HCT116 (cell line): ENCODE results near the gene SAE1. TPM values are rescaled to one million over a fixed set of nuclear protein-coding genes. Genes with fewer than 3 reads are reported as not detected.

Experiments used
- ATAC-seq: fragments of 200-7000 bp; cut with Tn5 transposase; 2 replicates; pipeline ENCODE4 v1.9.1; 2020; ENCODE audit warnings: mild to moderate bottlenecking, moderate library complexity
- BruUV-seq: library from RNA; stranded (reverse); fragments of 400-500 nt; replicated peaks from 2 replicates; lab custom pipeline; 2021; lab: Mats Ljungman, UMichigan
- CTCF ChIA-PET: fragments of 300-600 bp; sonication (Branson Sonifier 250); formaldehyde crosslinking; loops from one replicate; lab custom pipeline; 2021; ENCODE audit warnings: antibody characterized with exemption; lab: Charles Lee
- POLR2A ChIA-PET: fragments of 300-600, 350-600 bp; sonication (Branson Sonifier 250); formaldehyde crosslinking; loops from one replicate; lab custom pipeline; 2021; ENCODE audit warnings: antibody characterized with exemption; lab: Charles Lee
- RAD21 ChIA-PET, 2 experiments: fragments of 300-600 bp; sonication (Branson Sonifier 250); formaldehyde crosslinking; loops; one replicate each; lab custom pipeline; 2023; ENCODE audit warnings: low total read pairs in 2 of 2; ENCODE audit not compliant: uncharacterized antibody in 2 of 2, unreplicated experiment in 2 of 2, low non-redundant PET in 1 of 2; lab: Charles Lee
- DNase-seq: peaks from one replicate; pipeline ENCODE4 v3.0.0-alpha.2; 2010; ENCODE audit warnings: low read depth, low spot score
- H2AFZ ChIP-seq: fragments of 200-600 bp; shearing (Covaris generic), sonication (generic); 2 replicates; pipeline ENCODE4 v1.6.1; 2017; ENCODE audit warnings: low read depth, mixed run types, mixed read lengths, antibody characterized with exemption, low read length; ENCODE audit not compliant: poor library complexity, severe bottlenecking
- H3K27ac ChIP-seq: 2 replicates; pipeline ENCODE4 v1.5.1; 2012; ENCODE audit warnings: low read depth, low read length
- H3K27me3 ChIP-seq: fragments of 200-600 bp; sonication (generic); 2 replicates; pipeline ENCODE4 v1.6.1; 2016; ENCODE audit warnings: mixed run types, low read length, mixed read lengths; ENCODE audit not compliant: insufficient read depth
- H3K36me3 ChIP-seq, 2 experiments: fragments of 200-500 bp in 1 of 2; fragments of 200-600 bp in 1 of 2; sonication (Bioruptor generic) in 1 of 2; sonication (generic) in 1 of 2; 2 replicates each; pipeline versions ENCODE4 v1.5.1 to v1.6.1; 2014 to 2016; ENCODE audit warnings: low read length in 2 of 2, inconsistent platforms in 1 of 2, mixed read lengths in 1 of 2, mixed run types in 1 of 2; ENCODE audit not compliant: insufficient read depth in 2 of 2, control insufficient read depth in 1 of 2
- H3K4me1 ChIP-seq, 2 experiments: fragments of 200-600 bp in 1 of 2; sonication (generic) in 1 of 2; 2 replicates each; pipeline versions ENCODE4 v1.5.1 to v1.6.1; 2012 to 2017; ENCODE audit warnings: low read length in 2 of 2, inconsistent platforms in 1 of 2, mild to moderate bottlenecking in 1 of 2, mixed read lengths in 1 of 2, mixed run types in 1 of 2, moderate library complexity in 1 of 2; ENCODE audit not compliant: insufficient read depth in 2 of 2, control insufficient read depth in 1 of 2
- H3K4me2 ChIP-seq: fragments of 200-600 bp; sonication (generic); 2 replicates; pipeline ENCODE4 v1.6.1; 2017; ENCODE audit warnings: mixed run types, low read length, mixed read lengths
- H3K4me3 ChIP-seq, 2 experiments: fragments of 200-600 bp in 1 of 2; sonication (generic) in 1 of 2; replicated peaks in 1 of 2; 2 replicates each; pipeline ENCODE4 v1.5.1; 2011 to 2016; ENCODE audit warnings: low read length in 2 of 2, control low read depth in 1 of 2, low read depth in 1 of 2, mild to moderate bottlenecking in 1 of 2, mixed read lengths in 1 of 2, mixed run types in 1 of 2
- H3K79me2 ChIP-seq: fragments of 200-600 bp; sonication (generic); 2 replicates; pipeline ENCODE4 v1.6.1; 2017; ENCODE audit warnings: mild to moderate bottlenecking, mixed run types, low read length, moderate library complexity, mixed read lengths; ENCODE audit not compliant: insufficient read depth
- H3K9ac ChIP-seq: fragments of 200-600 bp; sonication (generic); 2 replicates; pipeline ENCODE4 v1.6.1; 2016; ENCODE audit warnings: low read length, mixed read lengths
- H3K9me2 ChIP-seq: fragments of 200-600 bp; sonication (generic), shearing (Covaris generic); 2 replicates; pipeline ENCODE4 v1.6.1; 2017; ENCODE audit warnings: mixed run types, mild to moderate bottlenecking, moderate library complexity; ENCODE audit not compliant: insufficient read depth
- H3K9me3 ChIP-seq, 2 experiments: fragments of 200-500 bp in 1 of 2; fragments of 200-600 bp in 1 of 2; sonication (Bioruptor generic) in 1 of 2; sonication (generic) in 1 of 2; 2 replicates each; pipeline ENCODE4 v1.6.1; 2014 to 2017; ENCODE audit warnings: low read length in 2 of 2, mixed read lengths in 2 of 2, inconsistent platforms in 1 of 2, low read depth in 1 of 2, mild to moderate bottlenecking in 1 of 2, mixed run types in 1 of 2, moderate library complexity in 1 of 2; ENCODE audit not compliant: control insufficient read depth in 1 of 2, insufficient read depth in 1 of 2
- H4K20me1 ChIP-seq: fragments of 200-600 bp; sonication (generic), shearing (Covaris generic); 2 replicates; pipeline ENCODE4 v1.6.1; 2017; ENCODE audit warnings: mixed run types, mild to moderate bottlenecking, moderate library complexity; ENCODE audit not compliant: insufficient read depth
- ATF3 ChIP-seq: IDR thresholded peaks from 2 replicates; pipeline ENCODE4 v1.6.1; 2012
- CBX3 ChIP-seq: IDR thresholded peaks from 2 replicates; pipeline ENCODE4 v1.6.1; 2012; ENCODE audit warnings: low read depth
- CTCF ChIP-seq, 3 experiments: fragments of 200-600 bp in 1 of 3; sonication (generic) in 1 of 3; IDR thresholded peaks in 2 of 3; conservative IDR thresholded peaks in 1 of 3; 2 replicates each; pipeline ENCODE4 v1.5.1; 2012 to 2017; ENCODE audit warnings: low read depth in 2 of 3, low read length in 2 of 3, antibody characterized with exemption in 1 of 3, borderline replicate concordance in 1 of 3, control low read depth in 1 of 3, mild to moderate bottlenecking in 1 of 3, mixed read lengths in 1 of 3, mixed run types in 1 of 3, moderate library complexity in 1 of 3; ENCODE audit not compliant: insufficient read depth in 1 of 3
- EZH2 ChIP-seq: fragments of 200-600 bp; sonication (generic); IDR thresholded peaks from 2 replicates; pipeline ENCODE4 v1.6.1; 2017; ENCODE audit warnings: antibody characterized with exemption, mixed run types
- EZH2phosphoT487 ChIP-seq: fragments of 200-600 bp; IDR thresholded peaks from 2 replicates; pipeline ENCODE4 v1.6.1; 2018; ENCODE audit warnings: antibody characterized with exemption, borderline replicate concordance
- FOSL1 ChIP-seq: IDR thresholded peaks from 2 replicates; pipeline ENCODE4 v1.6.1; 2012; ENCODE audit warnings: low read depth
- POLR2AphosphoS5 ChIP-seq: IDR thresholded peaks from 2 replicates; pipeline ENCODE4 v1.6.1; 2011; ENCODE audit warnings: mild to moderate bottlenecking, low read depth, low read length, moderate library complexity
- RAD21 ChIP-seq: IDR thresholded peaks from 2 replicates; pipeline ENCODE4 v1.6.1; 2012; ENCODE audit warnings: low read depth, mild to moderate bottlenecking
- REST ChIP-seq: IDR thresholded peaks from 2 replicates; pipeline ENCODE4 v1.6.1; 2012; ENCODE audit warnings: low read depth
- SRF ChIP-seq: IDR thresholded peaks from 2 replicates; pipeline ENCODE4 v1.6.1; 2012; ENCODE audit warnings: low read depth
- TCF7L2 ChIP-seq: IDR thresholded peaks from 2 replicates; pipeline ENCODE4 v1.7.0; 2011; ENCODE audit warnings: borderline replicate concordance, inconsistent platforms; ENCODE audit not compliant: insufficient read depth, insufficient read length; ENCODE audit errors: extremely low read depth
- ZBTB33 ChIP-seq: IDR thresholded peaks from 2 replicates; pipeline ENCODE4 v1.6.1; 2011; ENCODE audit warnings: mild to moderate bottlenecking, low read length, moderate library complexity; ENCODE audit not compliant: insufficient replicate concordance; ENCODE audit errors: extremely low read depth
- ZFX ChIP-seq: fragments of 450-650 bp; IDR thresholded peaks from 2 replicates; pipeline ENCODE4 v1.6.1; 2017
- ZNF274 ChIP-seq: fragments of 200-500 bp; sonication (Bioruptor generic); IDR thresholded peaks from 2 replicates; pipeline ENCODE4 v1.6.1; 2014; ENCODE audit warnings: mild to moderate bottlenecking, low read depth, low read length, inconsistent platforms
- intact Hi-C: fragments of 100-400 bp; cut with micrococcal nuclease; formaldehyde crosslinking; loops from 2 replicates; pipeline ENCODE4 v1.10.0; 2022
- total RNA-seq: library from RNA; stranded (reverse); gene quantifications from one replicate; pipeline ENCODE4 v1.2.1, GENCODE V29; 2021; ENCODE audit not compliant: unreplicated experiment

SAE1 gene
- total RNA-seq, 1 experiment from 2014 or later, result 213 TPM

- H3K36me3 ChIP-seq, result peaks cover 5 to 11% of the 10 kb centered on the region in 2 experiments; a peak in 3 of 4 replicates
- peaks cover 0 to 4% of the 10 kb centered on the region in 2 experiments; a peak in 1 of 4 replicates for H3K9me3 ChIP-seq
- POLR2A ChIA-PET, result interaction anchor here (1.4 kb wide), 1 partner anchor 91 kb away, joined by 3 read pairs; no protein-coding TSS in a partner anchor
- H3K4me1 ChIP-seq, result peaks cover 37 to 66% of the 10 kb centered on the region in 2 experiments
- ATAC-seq (no peak), DNase-seq (no peak)
- intact Hi-C loops, result no loop called here
- no peak overlapping the region for H3K4me3 ChIP-seq
- H3K27ac ChIP-seq, result no peak overlapping the region; the same call in 1 of the 2 replicates
- peaks cover 88% of the 10 kb centered on the region for H3K79me2 ChIP-seq
- H2AFZ ChIP-seq, result no peak overlapping the region
- no TSS peak for BruUV-seq
- RAD21 ChIA-PET, result no interaction called here
- H3K4me2 ChIP-seq, result peak overlapping the region; percentile 7
- H3K9ac ChIP-seq, result 0 out of 2 replicates have a peak overlapping the region, but pooled peaks have one; percentile 18
- no peaks in the 10 kb centered on the region for H3K9me2 ChIP-seq
- no peaks in the 10 kb centered on the region for H3K27me3 ChIP-seq
- CTCF ChIA-PET, result no interaction called here
- H4K20me1 ChIP-seq, result peaks cover 20% of the 10 kb centered on the region; the same call in 1 of the 2 replicates
- TF ChIP-seq TCF7L2, result no peak
- TF ChIP-seq ZBTB33, result no peak
- no peak for TF ChIP-seq REST
- no peak for TF ChIP-seq CBX3
- no peak for TF ChIP-seq POLR2AphosphoS5
- no peak for TF ChIP-seq RAD21
- no peak for TF ChIP-seq ZFX
- TF ChIP-seq ZNF274, result no peak
- no peak for TF ChIP-seq EZH2phosphoT487
- TF ChIP-seq EZH2, result no peak
- no peak for TF ChIP-seq CTCF (IDR thresholded peaks at IDR 0.05 in 2 of 3, conservative IDR thresholded peaks at IDR 0.05 in 1 of 3; ENCODE audit: borderline replicate concordance in 1 of 3, insufficient read depth in 1 of 3, low read depth in 2 of 3, low read length in 2 of 3)
- TF ChIP-seq SRF, result no peak
- no peak for TF ChIP-seq ATF3
- no peak for TF ChIP-seq FOSL1
- TF ChIP-seq, all 23 proteins: peak for 0
These were observed 3.9 kb downstream of the SAE1 start for GRCh38 chr19:47134545-47134944.
